Esophagus muscularis mucosa (tissue), 4 donors: ENCODE measurements around the gene OLA1. TPM values are rescaled to one million over a fixed set of nuclear protein-coding genes. Genes with fewer than 3 reads are reported as not detected.

Source experiments
- DNase-seq: peaks from one replicate; pipeline ENCODE4 v3.0.0-alpha.2; 2017; ENCODE audit errors: extremely low spot score
- H3K27ac ChIP-seq, 4 donors: fragments of 200-600 bp; sonication (generic); replicated peaks in 1 of 4; 1 replicate in 3 of 4; 2 replicates in 1 of 4; pipeline ENCODE4 v1.5.1; 2016 to 2019; ENCODE audit warnings: mild to moderate bottlenecking in 1 of 4
- H3K27me3 ChIP-seq, 4 donors: fragments of 200-600 bp; sonication (generic); one replicate each; pipeline versions ENCODE4 v1.5.1 to v1.6.0; 2016 to 2019
- H3K36me3 ChIP-seq, 4 donors: fragments of 200-600 bp; sonication (generic); one replicate each; pipeline ENCODE4 v1.5.1; 2016 to 2019
- H3K4me1 ChIP-seq, 4 donors: fragments of 200-600 bp; sonication (generic); one replicate each; pipeline ENCODE4 v1.5.1; 2016 to 2019
- H3K4me3 ChIP-seq, 4 donors: fragments of 200-600 bp; sonication (generic); 1 replicate in 2 of 4; 2 replicates in 2 of 4; pipeline ENCODE4 v1.5.1; 2016 to 2019; ENCODE audit warnings: mild to moderate bottlenecking in 4 of 4, moderate library complexity in 1 of 4
- H3K9me3 ChIP-seq, 4 donors: fragments of 200-600 bp; sonication (generic); 1 replicate in 3 of 4; 2 replicates in 1 of 4; pipeline ENCODE4 v1.5.1; 2016 to 2019
- CTCF ChIP-seq, 3 experiments: fragments of 200-600 bp in 2 of 3; fragments of 450-650 bp in 1 of 3; sonication (generic) in 2 of 3; IDR thresholded peaks; one replicate each; pipeline ENCODE4 v1.5.1; 2017 to 2019; ENCODE audit warnings: antibody characterized with exemption in 3 of 3, mild to moderate bottlenecking in 2 of 3, moderate library complexity in 1 of 3
- EP300 ChIP-seq: sonication (generic); formaldehyde crosslinking; IDR thresholded peaks from one replicate; pipeline ENCODE4 v1.6.1; 2017; ENCODE audit warnings: antibody characterized with exemption
- POLR2A ChIP-seq: fragments of 450-650 bp; IDR thresholded peaks from one replicate; pipeline ENCODE4 v1.6.1; 2017; ENCODE audit warnings: antibody characterized with exemption, moderate library complexity, mild to moderate bottlenecking, low read depth
- POLR2AphosphoS5 ChIP-seq, 2 donors: sonication (generic); formaldehyde crosslinking; IDR thresholded peaks; one replicate each; pipeline ENCODE4 v1.6.1; 2017; ENCODE audit warnings: antibody characterized with exemption in 2 of 2
- WGBS: methylation state at CpG from one replicate; pipeline ENCODE4 v1.1.5; 2018; 5-methylcytosine and 5-hydroxymethylcytosine counted together
- intact Hi-C: fragments of 100-400 bp; cut with DNase I; formaldehyde crosslinking; loops from one replicate; pipeline ENCODE4 v1.15.1; 2023
- total RNA-seq, 4 donors: library from RNA; depleted of rRNA; stranded (reverse); fragments of >200 nt; gene quantifications; one replicate each; pipeline versions ENCODE4 v1.1.0 to v1.2.1, GENCODE V29; 2016

The OLA1 gene
- total RNA-seq, 4 donors from 2014 or later = 54.2 to 62.7 (median 60.1) TPM

DNA sequence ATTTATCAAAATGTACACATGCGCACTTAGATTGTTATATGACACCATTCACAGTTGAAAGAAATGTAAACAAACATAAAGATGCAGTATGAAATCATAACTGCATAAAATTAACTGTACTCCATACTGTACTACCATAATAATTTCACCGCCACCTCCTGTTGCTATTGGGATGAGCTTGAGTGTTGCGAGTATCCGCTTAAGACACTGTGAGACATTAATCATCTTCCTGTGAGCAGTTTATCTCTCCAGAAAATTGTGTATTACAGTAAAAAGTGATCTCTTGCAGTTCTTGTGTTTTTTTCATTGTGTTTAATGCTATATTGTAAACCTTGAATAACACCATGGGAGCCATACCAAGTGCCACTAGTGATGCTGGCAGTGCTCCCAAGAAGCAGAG lies 46.1 kb downstream of the OLA1 start:
- no peaks in the 10 kb centered on the region for H3K27me3 ChIP-seq
- H3K36me3 ChIP-seq = no peaks in the 10 kb centered on the region
- H3K4me3 ChIP-seq = no peak overlapping the region
- H3K9me3 ChIP-seq = no peaks in the 10 kb centered on the region
- intact Hi-C loops = no loop called here
- no peak for TF ChIP-seq EP300
- TF ChIP-seq POLR2AphosphoS5 (IDR thresholded peaks at IDR 0.05) = no peak
- TF ChIP-seq CTCF (IDR thresholded peaks at IDR 0.05) = no peak
- no peak for TF ChIP-seq POLR2A
- 97% methylated on average over 4 of the region's 4 CpGs for WGBS
- no peaks in the 10 kb centered on the region for H3K4me1 ChIP-seq
- H3K27ac ChIP-seq = no peak overlapping the region
- no peak for DNase-seq

DNA sequence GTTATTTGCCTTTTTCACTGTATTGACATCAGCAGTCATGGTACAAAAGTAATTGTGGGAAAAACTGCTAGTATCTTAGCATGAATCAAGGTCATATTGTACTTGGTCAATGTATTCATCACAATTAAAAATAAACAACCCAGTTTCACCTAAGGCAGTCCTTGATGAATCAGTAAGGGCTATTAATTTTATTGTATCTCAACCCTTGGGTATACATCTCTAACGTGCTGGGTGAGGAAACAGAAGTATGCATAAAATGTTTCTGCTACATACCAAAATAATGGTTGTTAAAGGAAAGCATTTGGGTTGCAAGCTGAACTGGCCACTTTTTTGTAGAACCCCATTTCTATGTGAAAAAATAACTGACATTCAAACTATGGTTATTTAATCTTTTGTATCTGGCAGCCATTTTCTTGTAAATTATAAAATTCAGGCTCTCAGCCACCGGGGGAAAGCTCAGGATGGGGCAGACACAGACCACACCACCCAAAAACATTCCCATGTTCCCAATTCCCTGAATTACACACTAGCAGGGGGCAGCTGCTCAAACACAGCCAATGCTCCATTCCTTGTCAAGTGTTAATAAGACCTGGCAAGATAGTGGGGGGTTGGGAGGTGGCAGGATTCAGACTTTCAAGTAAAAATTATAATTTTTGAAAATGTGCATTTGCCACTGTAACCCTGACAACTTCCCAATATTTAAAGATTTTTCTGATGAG lies 49.3 kb downstream of the OLA1 start:
- DNase-seq = no peak
- Histone ChIP-seq H3K27ac (no peak overlapping the region), H3K4me1 (peaks cover 0 to 2% (median 0%) of the 10 kb centered on the region in 4 donors), H3K27me3 (no peaks in the 10 kb centered on the region), H3K9me3 (no peaks in the 10 kb centered on the region), H3K36me3 (no peaks in the 10 kb centered on the region), H3K4me3 (no peak overlapping the region)
- WGBS = 80% methylated on average over 2 of the region's 2 CpGs
- no peak for TF ChIP-seq EP300
- no peak for TF ChIP-seq CTCF (IDR thresholded peaks at IDR 0.05)
- no peak for TF ChIP-seq POLR2AphosphoS5 (IDR thresholded peaks at IDR 0.05)
- TF ChIP-seq POLR2A = no peak
- intact Hi-C loops = no loop called here

DNA sequence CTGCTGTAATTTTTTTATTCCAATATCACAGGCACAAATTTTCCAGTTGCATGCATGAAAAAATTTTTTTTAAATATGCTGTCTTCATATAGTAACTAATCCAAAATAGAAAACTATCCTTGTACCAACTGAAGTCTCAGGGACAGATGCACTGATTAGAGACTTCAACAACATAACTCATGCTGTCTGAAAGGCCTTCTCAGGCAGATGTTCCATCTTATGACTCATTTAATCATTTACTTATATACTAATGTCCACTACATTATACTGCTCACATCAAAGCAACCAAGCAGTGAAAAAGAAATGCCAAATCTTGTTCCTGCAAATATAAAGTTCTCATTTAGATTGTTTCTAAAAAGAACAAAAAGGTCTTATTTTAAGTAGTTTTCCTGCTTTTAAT lies 53.1 kb downstream of the OLA1 start:
- TF ChIP-seq POLR2AphosphoS5 (IDR thresholded peaks at IDR 0.05) = no peak
- no peak for TF ChIP-seq CTCF (IDR thresholded peaks at IDR 0.05)
- no peak for TF ChIP-seq EP300
- no peak for TF ChIP-seq POLR2A
- Histone ChIP-seq H3K4me3 (no peak overlapping the region), H3K4me1 (peaks cover 0 to 2% (median 0%) of the 10 kb centered on the region in 4 donors), H3K36me3 (no peaks in the 10 kb centered on the region), H3K9me3 (no peaks in the 10 kb centered on the region), H3K27me3 (no peaks in the 10 kb centered on the region), H3K27ac (no peak overlapping the region)
- intact Hi-C loops = no loop called here
- DNase-seq = no peak

DNA sequence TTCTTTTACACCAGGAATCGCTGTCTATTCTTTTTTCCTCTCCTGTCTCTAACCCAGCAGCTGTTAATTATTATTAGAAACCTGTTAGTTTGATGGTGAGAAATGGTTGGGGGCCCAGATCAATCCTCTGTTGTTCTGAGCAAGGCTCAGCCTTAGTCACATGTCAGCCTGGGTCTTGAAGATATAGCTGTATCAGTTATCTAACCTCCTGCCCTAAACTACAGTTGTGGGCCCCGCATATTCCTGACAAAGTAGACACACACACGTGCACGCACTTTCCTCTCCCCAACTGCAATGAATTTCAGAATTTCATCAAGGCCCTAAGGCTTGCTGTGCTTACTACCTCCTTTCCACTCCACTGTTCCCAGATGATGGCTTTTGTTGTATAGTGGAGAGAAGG lies 54.6 kb downstream of the OLA1 start:
- TF ChIP-seq POLR2A = no peak
- no peak for TF ChIP-seq CTCF (IDR thresholded peaks at IDR 0.05)
- no peak for TF ChIP-seq POLR2AphosphoS5 (IDR thresholded peaks at IDR 0.05)
- TF ChIP-seq EP300 = no peak
- intact Hi-C loops = no loop called here
- H3K36me3 ChIP-seq = no peaks in the 10 kb centered on the region
- H3K27ac ChIP-seq = no peak overlapping the region
- no peaks in the 10 kb centered on the region for H3K9me3 ChIP-seq
- no peaks in the 10 kb centered on the region for H3K27me3 ChIP-seq
- no peak for DNase-seq
- WGBS = 95% methylated on average over 4 of the region's 4 CpGs
- peaks cover 0 to 2% (median 0%) of the 10 kb centered on the region in 4 donors for H3K4me1 ChIP-seq
- H3K4me3 ChIP-seq = no peak overlapping the region

DNA sequence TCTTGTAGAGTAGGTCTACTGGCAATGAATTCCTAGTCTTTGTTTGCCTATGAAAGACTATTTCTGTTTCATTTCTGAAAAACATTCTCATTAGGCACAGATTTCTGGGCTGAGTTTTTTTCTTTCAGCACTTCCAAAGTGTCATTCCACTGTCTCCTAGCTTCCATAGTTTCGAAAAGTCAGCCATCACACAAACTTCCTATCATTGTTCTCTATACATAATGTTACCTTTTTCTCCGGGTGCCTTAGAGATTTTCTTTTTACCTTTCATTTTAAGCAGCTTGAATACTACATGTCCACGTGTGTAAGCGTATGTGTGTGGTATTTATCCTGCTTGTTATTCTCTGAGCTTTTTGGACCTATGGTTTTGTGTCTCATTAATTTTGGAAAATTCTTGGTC lies 55.7 kb downstream of the OLA1 start:
- Histone ChIP-seq H3K4me3 (no peak overlapping the region), H3K27ac (no peak overlapping the region), H3K9me3 (no peaks in the 10 kb centered on the region), H3K27me3 (no peaks in the 10 kb centered on the region), H3K4me1 (peaks cover 0 to 2% (median 0%) of the 10 kb centered on the region in 4 donors), H3K36me3 (no peaks in the 10 kb centered on the region)
- TF ChIP-seq POLR2AphosphoS5 (IDR thresholded peaks at IDR 0.05) (no peak), CTCF (IDR thresholded peaks at IDR 0.05) (no peak), POLR2A (no peak), EP300 (no peak)
- WGBS = 97% methylated on average over 4 of the region's 4 CpGs
- no peak for DNase-seq
- intact Hi-C loops = no loop called here
